GM23248 (cell line): ENCODE data around the gene SNRNP200.

Source experiments
- EZH2 ChIP-seq: fragments of 200-600 bp; sonication (generic); IDR thresholded peaks from 2 replicates; pipeline ENCODE4 v1.6.1; 2018; ENCODE audit warnings: antibody characterized with exemption, mild to moderate bottlenecking; ENCODE audit not compliant: insufficient read depth, poor library complexity, severe bottlenecking
- EZH2phosphoT487 ChIP-seq: fragments of 200-600 bp; sonication (generic); IDR thresholded peaks from 2 replicates; pipeline ENCODE4 v1.6.1; 2018; ENCODE audit warnings: antibody characterized with exemption, moderate library complexity, mild to moderate bottlenecking, low read depth; ENCODE audit not compliant: insufficient read depth

DNA sequence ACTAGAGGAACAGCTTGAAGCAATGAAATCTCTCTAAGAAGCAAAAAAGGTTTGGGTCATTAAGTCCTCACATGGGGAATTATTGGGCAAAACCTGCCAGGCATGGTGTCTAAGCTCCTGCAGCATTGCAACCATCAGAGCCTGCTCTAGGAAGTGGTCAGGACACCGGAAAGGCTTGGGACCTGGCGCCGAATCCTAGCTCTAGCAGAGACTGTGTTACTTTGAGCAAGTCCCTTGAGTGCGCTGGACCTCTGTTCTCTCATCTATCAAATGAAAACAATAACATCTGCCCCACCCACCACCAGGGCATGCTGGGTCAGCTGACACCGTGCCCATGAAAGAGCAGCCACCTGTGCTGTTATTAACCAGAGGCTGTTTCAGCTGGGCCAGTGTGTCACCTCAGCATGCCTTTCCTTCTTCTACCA lies 45.8 kb downstream of the SNRNP200 start:
- TF ChIP-seq EZH2phosphoT487 = no peak
- no peak for TF ChIP-seq EZH2
